Esophagus squamous epithelium (tissue), 4 donors: Measurements from ENCODE around the gene IL22RA1.

Experiments used
- POLR2A ChIP-seq, 4 donors: fragments of 450-650 bp; IDR thresholded peaks; one replicate each; pipeline ENCODE4 v1.6.1; 2017; ENCODE audit warnings: antibody characterized with exemption in 4 of 4, mild to moderate bottlenecking in 4 of 4, moderate library complexity in 3 of 4
- TF ChIP-seq, protein P1 (sequence below), 6 experiments: fragments of 450-650 bp in 4 of 6; fragments of 200-600 bp in 2 of 6; sonication (generic) in 2 of 6; IDR thresholded peaks; one replicate each; pipeline ENCODE4 v1.5.1; 2016 to 2019; ENCODE audit warnings: antibody characterized with exemption in 6 of 6, mild to moderate bottlenecking in 4 of 6, moderate library complexity in 4 of 6

- TF ChIP-seq, protein P1, sequence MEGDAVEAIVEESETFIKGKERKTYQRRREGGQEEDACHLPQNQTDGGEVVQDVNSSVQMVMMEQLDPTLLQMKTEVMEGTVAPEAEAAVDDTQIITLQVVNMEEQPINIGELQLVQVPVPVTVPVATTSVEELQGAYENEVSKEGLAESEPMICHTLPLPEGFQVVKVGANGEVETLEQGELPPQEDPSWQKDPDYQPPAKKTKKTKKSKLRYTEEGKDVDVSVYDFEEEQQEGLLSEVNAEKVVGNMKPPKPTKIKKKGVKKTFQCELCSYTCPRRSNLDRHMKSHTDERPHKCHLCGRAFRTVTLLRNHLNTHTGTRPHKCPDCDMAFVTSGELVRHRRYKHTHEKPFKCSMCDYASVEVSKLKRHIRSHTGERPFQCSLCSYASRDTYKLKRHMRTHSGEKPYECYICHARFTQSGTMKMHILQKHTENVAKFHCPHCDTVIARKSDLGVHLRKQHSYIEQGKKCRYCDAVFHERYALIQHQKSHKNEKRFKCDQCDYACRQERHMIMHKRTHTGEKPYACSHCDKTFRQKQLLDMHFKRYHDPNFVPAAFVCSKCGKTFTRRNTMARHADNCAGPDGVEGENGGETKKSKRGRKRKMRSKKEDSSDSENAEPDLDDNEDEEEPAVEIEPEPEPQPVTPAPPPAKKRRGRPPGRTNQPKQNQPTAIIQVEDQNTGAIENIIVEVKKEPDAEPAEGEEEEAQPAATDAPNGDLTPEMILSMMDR (IDR thresholded peaks at IDR 0.05), result no peak
- no peak for TF ChIP-seq POLR2A (IDR thresholded peaks at IDR 0.05)
These were observed 48.4 kb downstream of the IL22RA1 start for GRCh38 chr1:24094554-24094953.
